AML-193 (cell line): ENCODE results near the gene LYPD6.
"Not testable (repeated sequence)": the region's sequence is repeated elsewhere in the genome, so short reads cannot be mapped to it uniquely, and the experiment has no call there.

ENCODE experiments used
- DNase-seq, 2 experiments: peaks; one replicate each; lab custom pipeline; 2025; lab: John Stamatoyannopoulos, UW

LYPD6 gene

GRCh38 chr2:149451417-149452165, 121.2 kb downstream of the LYPD6 start:
- DNase-seq = no peak

GRCh38 chr2:149456285-149456684, 125.9 kb downstream of the LYPD6 start:
- DNase-seq = no peak

GRCh38 chr2:149458502-149458901, 128.1 kb downstream of the LYPD6 start:
- no peak for DNase-seq

DNA sequence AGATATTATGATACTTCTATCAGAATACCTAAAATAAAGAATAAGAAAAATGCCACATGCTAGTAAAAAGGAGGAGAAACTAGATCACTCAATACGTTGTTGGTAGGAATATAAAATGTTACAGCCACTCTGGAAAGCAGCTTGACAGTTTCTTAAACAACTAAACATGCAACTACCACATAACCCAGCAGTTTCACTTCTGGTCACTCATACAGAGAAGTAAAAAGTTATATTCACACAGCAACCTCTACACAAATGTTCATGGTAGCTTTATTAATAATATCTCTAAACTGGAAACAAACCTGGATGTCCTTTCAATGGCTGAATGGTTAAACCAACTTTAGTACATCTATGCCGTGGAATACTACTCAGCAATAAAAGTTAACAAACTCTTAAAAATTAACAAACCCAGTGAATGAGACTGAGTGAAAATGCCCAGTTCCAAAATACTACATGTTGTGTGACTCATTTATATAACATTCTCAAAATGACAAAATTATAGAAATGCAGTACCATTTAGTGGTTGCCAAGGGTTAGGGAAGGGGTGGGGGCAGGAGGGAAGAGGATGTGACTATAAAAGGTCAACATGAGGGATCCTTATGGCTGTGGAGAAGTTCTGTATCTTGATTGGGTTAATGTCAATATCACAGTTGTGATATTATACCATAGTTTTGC, 133.1 kb downstream of the LYPD6 start:
- no peak for DNase-seq

DNA sequence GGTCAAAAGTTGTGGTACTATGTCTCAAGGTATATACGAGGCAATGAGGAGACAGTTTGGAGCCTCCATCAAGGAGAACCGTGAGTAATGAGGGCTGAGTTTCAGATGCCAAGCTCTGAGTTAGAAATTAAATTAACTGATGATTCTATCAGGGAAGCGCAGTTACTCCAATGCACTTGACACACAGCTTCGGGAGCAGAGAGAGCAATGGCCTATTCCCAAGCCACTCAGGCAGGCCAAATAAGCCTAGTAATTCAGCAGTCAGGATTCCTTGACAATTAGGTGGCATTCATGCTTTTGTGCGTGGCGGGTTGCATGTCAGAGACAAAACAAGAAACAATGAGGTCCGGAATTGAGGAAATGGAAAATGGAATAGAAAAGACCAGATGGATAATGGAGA, 134.0 kb downstream of the LYPD6 start:
- DNase-seq = no peak

DNA sequence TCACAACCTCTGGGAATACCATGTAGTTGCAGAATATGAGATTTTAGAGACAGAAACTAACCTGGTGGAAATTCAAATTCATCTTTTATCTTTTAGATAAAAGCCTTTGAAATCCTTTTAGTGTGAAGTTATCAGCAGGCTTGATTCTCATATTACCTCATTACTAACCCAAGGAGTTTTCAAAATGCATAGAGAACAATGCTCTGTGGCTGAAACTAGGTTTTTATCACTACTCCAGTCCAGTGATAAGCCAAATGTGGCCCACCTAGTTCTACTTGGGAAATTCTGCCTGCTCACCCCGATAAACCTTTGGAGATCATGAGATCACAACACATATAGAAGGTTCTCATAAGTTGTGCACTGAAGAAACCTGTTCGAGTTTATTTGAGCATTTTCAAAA, 135.5 kb downstream of the LYPD6 start:
- no peak for DNase-seq

DNA sequence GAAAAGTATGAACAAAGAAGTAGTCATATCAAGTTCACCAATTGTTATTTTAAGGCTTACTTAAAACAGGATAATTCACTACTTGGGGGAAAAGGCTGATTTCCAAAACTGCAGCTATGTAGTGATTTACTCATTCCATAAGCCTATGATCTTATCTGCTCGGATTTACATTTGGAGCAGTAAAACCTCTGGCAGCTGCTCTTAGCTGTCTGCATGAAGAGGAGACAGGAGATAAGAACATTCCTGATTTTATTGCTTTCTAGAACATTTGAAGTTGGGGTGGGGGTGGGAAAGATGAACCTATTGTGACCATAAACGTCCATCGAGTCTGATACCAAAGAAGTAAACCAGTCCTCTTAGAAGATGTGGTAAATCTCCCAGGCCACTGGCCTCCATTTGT, 136.2 kb downstream of the LYPD6 start:
- DNase-seq = no peak

DNA sequence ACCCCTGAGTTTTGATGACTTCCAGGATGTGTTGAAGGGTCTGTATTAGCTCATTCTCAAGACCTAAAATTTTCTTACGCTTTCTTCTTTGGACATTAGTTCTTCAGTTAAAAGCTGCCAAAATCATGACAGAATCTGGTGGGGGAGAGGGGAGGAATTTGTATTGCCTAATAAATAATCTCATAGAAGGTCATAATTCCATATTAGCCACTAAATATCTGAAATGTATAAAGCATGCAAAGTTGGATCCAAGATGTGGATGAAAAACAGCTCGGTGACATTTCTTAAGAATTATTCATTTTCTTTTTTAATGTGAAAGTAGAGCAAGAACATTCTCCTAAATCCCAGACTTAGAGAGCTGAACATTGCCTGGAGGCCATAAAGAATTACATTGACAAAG, 137.0 kb downstream of the LYPD6 start:
- DNase-seq = no peak

DNA sequence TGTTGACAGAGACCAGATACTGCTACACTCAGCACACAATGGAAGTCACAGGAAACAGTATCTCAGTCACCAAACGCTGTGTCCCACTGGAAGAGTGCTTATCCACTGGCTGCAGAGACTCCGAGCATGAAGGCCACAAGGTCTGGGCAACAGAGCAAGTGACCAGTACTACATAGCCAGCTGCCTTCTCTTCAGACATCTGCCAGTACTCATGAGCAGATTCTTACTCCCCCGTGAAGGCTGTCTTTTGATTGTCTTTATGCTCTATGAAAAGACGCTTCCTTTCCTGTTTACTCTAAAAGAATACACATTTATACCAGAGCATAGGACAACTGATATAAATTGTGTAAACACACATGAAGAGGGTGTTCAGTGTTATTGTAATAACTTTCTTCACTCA, 138.2 kb downstream of the LYPD6 start:
- DNase-seq = no peak

DNA sequence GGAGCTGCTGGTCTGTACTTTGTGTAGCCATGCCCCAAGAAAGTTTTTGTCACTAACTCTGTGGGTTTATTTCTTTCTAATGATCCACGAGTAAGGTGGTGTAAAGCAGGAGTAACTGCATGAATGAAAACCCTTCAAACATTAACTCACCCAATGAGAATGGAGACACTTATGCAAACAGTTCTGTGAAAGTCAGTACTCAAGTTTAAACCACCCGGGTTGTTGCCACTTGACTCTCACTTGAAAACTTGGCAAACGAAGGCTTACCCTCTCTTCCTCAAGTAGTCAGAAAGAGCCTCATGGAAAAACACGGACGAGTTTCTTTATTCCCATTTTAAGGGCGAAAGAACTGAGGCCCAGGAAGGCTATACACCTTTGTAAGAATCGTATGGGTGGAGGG, 139.7 kb downstream of the LYPD6 start:
- DNase-seq = no peak

- DNase-seq = no peak
Measured at GRCh38 chr2:149472413-149472812, 142.0 kb downstream of the LYPD6 start.

GRCh38 chr2:149473068-149473467, 142.7 kb downstream of the LYPD6 start:
- no peak for DNase-seq

- no peak for DNase-seq
Measured at GRCh38 chr2:149473521-149473920, 143.1 kb downstream of the LYPD6 start.

DNA sequence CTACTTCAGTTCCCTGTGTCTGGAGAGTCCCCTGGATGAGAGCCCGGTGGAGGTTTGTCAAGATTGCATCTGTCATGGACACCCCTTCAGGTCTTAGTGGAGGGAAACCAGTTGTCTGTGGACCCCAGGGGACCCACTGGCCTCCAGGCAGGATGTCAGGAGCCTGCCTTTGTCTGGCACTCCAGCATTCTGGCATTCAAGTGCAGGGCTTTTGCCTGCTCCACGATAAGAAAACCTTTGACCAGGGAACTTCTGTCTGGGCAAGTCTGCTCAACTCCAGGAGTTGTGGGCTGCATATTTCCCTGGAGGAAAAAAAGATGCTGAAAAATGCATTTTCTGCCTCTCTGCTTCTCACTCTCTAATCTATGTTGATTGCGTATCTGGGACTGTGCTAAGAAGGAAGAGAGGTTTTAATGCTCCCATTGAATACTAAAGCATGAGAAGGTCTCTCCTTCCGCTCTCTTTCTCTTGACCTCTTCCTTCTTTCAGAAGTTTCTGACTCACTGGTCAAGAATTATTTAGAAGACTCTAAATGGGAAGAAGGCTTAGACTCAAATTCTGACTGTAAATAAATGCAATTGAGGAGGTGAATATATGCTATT, 152.7 kb downstream of the LYPD6 start:
- no peak for DNase-seq

GRCh38 chr2:149486664-149487063, 156.3 kb downstream of the LYPD6 start:
- DNase-seq = no peak

GRCh38 chr2:149487189-149487588, 156.8 kb downstream of the LYPD6 start:
- no peak for DNase-seq

DNA sequence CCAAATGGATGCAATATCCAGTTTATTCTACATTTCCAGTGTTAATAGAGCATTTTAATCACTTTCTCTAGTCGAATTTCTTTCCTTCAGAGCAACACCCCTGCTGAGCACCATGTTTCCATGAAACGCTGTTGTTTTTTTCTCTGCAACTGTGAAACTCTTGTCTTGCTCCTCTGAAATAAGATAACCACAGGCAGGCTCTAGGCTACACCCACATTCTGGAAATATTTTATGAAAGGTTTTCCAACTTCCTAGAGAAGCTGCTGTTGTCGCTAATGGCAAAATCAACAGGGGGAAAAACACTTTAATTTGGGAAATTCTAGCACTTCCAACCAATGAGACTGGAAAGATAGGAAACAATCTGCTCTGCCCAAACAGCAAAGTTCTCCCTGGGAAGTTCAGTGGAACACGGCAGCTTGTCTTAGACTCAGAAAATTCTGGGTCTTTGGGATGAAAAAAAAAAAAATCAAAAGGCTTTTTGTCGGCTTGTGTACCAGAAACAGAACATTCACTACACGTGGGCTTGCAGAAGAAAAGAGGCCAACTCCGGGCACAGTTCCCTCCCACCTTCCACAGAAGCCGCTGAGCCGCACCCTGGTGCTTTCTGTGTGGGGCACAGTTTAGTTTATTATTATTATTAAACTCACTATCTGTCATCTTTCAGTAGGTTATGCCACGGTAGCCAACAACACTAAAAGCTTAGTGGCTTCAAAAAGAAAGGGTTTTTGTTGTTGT, 158.5 kb downstream of the LYPD6 start:
- no peak for DNase-seq

GRCh38 chr2:149489452-149489851, 159.1 kb downstream of the LYPD6 start:
- no peak for DNase-seq

DNA sequence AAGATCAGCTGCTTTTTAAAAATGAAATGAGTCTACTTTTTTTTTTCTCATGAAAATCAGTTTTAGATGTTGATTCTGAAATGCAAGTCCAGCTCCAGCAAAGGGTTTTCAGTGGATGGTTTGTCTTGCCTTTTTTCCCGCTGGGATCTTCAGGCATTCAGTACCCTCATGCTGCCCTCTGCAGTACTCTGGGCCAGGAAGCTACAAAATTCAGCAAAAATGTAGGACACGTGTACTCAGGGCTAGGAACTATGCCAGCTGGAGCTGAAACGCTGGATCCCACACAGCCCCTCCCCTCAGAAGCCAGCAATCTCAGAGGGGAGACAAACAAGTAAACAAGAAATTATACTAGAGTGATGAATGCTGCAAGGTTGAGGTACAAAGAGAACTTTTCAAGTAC, 159.9 kb downstream of the LYPD6 start:
- DNase-seq = no peak

- DNase-seq = no peak
Measured at GRCh38 chr2:149492923-149493322, 162.5 kb downstream of the LYPD6 start.

DNA sequence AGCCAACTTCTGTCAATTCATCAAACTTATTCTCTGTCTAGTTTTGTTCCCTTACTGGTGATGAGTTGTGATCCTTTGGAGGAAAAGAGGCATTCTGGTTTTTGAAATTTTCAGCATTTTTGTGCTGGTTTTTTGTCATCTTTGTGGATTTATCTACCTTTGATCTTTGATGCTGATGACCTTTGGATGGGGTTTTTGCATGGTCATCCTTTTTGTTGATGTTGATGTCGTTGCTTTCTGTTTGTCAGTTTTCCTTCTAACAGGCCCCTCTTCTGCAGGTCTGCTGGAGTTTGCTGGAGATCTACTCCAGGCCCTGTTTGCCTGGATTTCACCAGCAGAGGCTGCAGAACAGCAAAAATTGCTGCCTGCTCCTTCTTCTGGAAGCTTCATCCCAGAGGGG, 168.8 kb downstream of the LYPD6 start:
- not testable (repeated sequence) for DNase-seq

DNA sequence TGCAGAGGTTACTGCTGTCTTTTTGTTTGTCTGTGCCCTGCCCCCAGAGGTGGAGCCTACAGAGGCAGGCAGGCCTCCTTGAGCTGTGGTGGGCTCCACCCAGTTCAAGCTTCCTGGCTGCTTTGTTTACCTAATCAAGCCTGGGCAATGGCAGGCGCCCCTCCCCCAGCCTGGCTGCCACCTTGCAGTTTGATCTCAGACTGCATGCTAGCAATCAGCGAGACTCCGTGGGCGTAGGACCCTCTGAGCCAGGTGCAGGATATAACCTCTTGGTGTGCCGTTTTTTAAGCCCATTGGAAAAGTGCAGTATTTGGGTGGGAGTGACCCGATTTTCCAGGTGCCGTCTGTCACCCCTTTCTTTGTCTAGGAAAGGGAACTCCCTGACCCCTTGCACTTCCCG, 176.4 kb downstream of the LYPD6 start:
- not testable (repeated sequence) for DNase-seq

GRCh38 chr2:149507974-149508373, 177.6 kb downstream of the LYPD6 start:
- DNase-seq = no peak
